ENCODE measurements around the gene AGBL3.

The AGBL3 gene

GRCh38 chr7:135181929-135182678, 195.8 kb downstream of the AGBL3 start:
- no peak for DNase-seq (ENCODE audit: low spot score)
- no peak for TF ChIP-seq CTCF (IDR thresholded peaks at IDR 0.05; ENCODE audit: extremely low read depth, missing control alignments)

- no peak for DNase-seq (ENCODE audit: low spot score)
- no peak for TF ChIP-seq CTCF (IDR thresholded peaks at IDR 0.05; ENCODE audit: extremely low read depth, missing control alignments)
Measured at GRCh38 chr7:135183478-135183877, 197.2 kb downstream of the AGBL3 start.

GRCh38 chr7:135184254-135184841, 198.0 kb downstream of the AGBL3 start:
- no peak for TF ChIP-seq CTCF (IDR thresholded peaks at IDR 0.05; ENCODE audit: extremely low read depth, missing control alignments)
- no peak for DNase-seq (ENCODE audit: low spot score)

All from GM20000 (cell line).